Coronary artery (tissue), 2 donors: ENCODE results near the gene ITPK1.

ENCODE experiments used
- DNase-seq: peaks from one replicate; pipeline ENCODE4 v3.0.0-alpha.2; 2017; ENCODE audit warnings: low spot score
- H3K27ac ChIP-seq, 2 donors: fragments of 200-600 bp; sonication (generic); one replicate each; pipeline ENCODE4 v1.5.1; 2016 to 2019
- H3K4me3 ChIP-seq: fragments of 200-600 bp; sonication (generic); 2 replicates; pipeline ENCODE4 v1.5.1; 2016; ENCODE audit warnings: mild to moderate bottlenecking, moderate library complexity
- CTCF ChIP-seq: fragments of 200-600 bp; sonication (generic); IDR thresholded peaks from one replicate; pipeline ENCODE4 v1.5.1; 2019; ENCODE audit warnings: antibody characterized with exemption

Gene ITPK1

GRCh38 chr14:93047157-93047556 is 68.6 kb downstream of the ITPK1 start:
- no peak for TF ChIP-seq CTCF
- DNase-seq, result no peak
- Histone ChIP-seq H3K4me3 (no peak overlapping the region), H3K27ac (peak overlapping the region in 1 of 2 donors; percentile 19)

- peak overlapping the region in 1 of 2 donors; percentile 34 for H3K27ac ChIP-seq
- DNase-seq, result no peak
- TF ChIP-seq CTCF, result no peak
- no peak overlapping the region for H3K4me3 ChIP-seq
These were observed 69.0 kb downstream of the ITPK1 start for GRCh38 chr14:93046705-93047050.

- Histone ChIP-seq H3K27ac (peak overlapping the region in 1 of 2 donors; percentile 34), H3K4me3 (no peak overlapping the region)
- no peak for DNase-seq
- TF ChIP-seq CTCF, result no peak
These were observed 69.6 kb downstream of the ITPK1 start for GRCh38 chr14:93045965-93046704.

GRCh38 chr14:93045211-93045674 is 70.5 kb downstream of the ITPK1 start:
- no peak for DNase-seq
- TF ChIP-seq CTCF, result no peak
- Histone ChIP-seq H3K27ac (peak overlapping the region in 1 of 2 donors; percentile 88), H3K4me3 (no peak overlapping the region)

- Histone ChIP-seq H3K27ac (peak overlapping the region; percentile 9 to 88), H3K4me3 (no peak overlapping the region)
- no peak for DNase-seq
- TF ChIP-seq CTCF, result no peak
These were observed 71.2 kb downstream of the ITPK1 start for GRCh38 chr14:93044556-93044955.

GRCh38 chr14:93044121-93044520 is 71.6 kb downstream of the ITPK1 start:
- no peak for DNase-seq
- Histone ChIP-seq H3K4me3 (no peak overlapping the region), H3K27ac (peak overlapping the region; percentile 25 to 88)
- no peak for TF ChIP-seq CTCF
